ENCODE measurements around the gene CNN3.
"Not testable (repeated sequence)": the region's sequence is repeated elsewhere in the genome, so short reads cannot be mapped to it uniquely, and the experiment has no call there.

The CNN3 gene

DNA sequence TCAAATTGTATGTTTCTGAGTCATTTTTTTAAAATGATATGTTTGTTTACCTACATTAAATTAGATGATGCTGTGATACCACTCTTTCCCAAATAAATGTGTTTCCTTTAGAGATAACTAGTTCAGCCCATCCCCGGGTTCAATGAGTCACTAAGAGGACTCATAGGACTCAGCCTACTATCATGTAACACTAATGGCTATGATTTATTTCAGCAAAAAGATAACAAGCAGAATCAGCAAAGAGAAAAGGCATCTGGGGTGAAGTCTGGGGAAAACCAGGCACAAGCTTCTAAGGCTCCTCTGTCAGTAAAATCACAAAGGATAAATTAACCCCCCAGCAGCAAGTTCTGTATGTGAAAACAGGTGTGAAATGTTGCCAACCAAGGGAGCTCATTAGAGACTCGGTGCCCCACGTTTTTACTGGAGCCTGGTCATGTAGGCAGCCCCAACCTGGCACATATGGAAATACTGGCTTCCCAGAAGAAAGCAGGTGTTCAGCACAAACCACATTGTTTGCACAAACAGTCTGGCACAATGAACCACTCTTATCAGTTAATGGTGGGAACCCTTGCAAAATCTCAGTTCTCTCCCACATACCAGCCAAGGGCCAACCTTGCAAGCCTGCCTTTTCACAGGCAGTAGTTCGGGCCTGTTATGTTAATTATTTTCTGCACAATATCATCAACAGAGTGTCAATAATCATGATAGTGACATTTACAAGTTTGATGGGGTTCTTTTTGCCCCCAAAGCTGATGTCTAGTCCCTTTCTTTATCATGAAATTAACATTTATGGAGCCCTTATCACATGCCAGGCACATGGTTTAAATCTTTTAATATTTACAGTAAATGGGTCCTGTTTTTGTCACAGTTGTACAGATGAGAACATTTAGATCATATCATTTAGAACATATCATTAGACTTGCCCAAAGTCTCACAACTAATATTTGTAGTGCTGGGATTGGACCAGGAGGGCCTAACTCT, 23.1 kb upstream of the CNN3 start:
- DNase-seq = peak; percentile 57

DNA sequence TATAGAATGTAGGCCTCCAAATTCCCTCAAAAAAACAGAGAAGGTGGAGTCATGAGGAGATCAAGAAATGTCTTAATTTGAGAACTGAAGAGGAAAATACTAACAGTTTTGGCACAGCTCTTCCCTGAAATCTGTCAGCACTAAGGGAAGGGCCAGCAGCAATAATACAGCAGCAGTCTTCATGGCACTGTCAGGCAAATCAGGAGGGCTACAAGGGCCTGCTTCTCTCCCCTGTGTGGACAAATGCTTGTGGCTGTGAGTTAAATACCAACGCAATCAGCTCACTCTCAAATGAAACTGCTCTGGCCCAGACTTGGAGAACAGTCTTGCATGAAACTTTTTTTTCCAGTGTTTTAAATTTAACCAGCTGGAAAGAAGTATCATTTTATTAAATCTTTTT, 20.5 kb upstream of the CNN3 start:
- no peak for DNase-seq

GRCh38 chr1:94946886-94947285, 20.0 kb upstream of the CNN3 start:
- DNase-seq = no peak

GRCh38 chr1:94942171-94943128, 15.5 kb upstream of the CNN3 start:
- DNase-seq = no peak

- not testable (repeated sequence) for DNase-seq
These were observed 14.6 kb upstream of the CNN3 start for GRCh38 chr1:94941480-94941879.

GRCh38 chr1:94940738-94941137, 13.8 kb upstream of the CNN3 start:
- DNase-seq = no peak

- no peak for DNase-seq
These were observed 10.9 kb upstream of the CNN3 start for GRCh38 chr1:94937820-94938219.

- no peak for DNase-seq
These were observed 10.1 kb upstream of the CNN3 start for GRCh38 chr1:94936861-94937620.

- no peak for DNase-seq
These were observed 8.6 kb upstream of the CNN3 start for GRCh38 chr1:94935476-94935875.

- no peak for DNase-seq
These were observed 8.1 kb upstream of the CNN3 start for GRCh38 chr1:94935034-94935433.

DNA sequence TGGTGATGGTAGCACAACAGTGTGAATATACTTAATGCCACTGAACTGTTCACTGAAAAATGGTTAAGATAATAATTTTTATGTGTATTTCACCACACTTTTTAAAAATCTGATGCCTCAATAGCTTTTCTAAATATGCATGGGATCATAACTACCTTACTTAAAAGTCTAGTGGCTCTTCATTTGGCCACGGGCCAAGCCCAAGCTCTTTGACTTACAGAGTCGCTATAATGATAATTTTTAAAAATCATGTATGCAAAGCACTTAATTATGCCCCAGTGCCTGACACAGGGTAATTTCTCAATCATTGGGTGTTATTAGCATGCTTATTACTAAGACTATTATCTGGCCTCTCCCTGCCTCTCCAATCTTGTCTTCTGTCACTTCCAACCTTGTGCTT, 7.6 kb upstream of the CNN3 start:
- no peak for DNase-seq

GRCh38 chr1:94931254-94931841, 4.4 kb upstream of the CNN3 start:
- no peak for DNase-seq

DNA sequence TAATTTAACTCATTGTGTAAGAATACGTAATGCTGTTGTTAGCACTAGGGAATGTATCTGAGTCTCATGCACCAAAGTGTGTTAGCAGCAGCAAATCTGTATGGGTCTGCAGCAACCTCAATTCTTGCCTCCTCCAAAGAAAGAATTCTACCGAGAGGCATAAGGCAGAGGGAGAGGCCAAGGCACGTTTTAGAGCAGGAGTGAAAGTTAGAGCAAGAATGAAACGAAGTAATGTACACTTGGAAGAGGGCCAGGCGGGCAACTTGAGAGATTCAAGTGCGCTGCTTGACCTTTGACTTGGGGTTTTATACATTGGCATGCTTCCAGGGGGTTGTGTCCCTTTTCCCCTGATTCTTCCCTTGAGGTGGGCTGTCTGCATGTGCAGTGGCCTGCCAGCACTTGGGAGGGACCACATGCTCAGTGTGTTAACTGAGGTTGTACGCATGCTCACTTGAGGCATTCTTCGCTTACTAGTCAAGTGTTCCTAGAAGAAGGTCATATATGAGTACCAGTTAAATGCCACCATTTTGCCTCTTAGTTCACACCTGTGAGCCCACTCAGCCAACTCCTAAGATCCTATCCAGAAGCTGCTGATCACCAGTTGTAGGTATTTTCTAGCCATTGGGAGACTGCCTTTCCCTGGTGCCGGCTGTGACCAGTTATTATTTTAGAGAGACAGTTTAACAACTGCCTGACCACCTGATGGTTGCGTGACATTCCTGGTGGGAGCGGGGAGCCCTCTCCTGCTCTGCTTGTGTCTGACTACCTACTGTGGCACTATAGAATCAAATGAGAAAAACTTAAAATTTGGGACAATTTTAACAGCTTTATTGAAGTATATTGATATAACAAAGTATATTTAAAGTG, 2.7 kb upstream of the CNN3 start:
- DNase-seq = no peak

- no peak for DNase-seq
These were observed 1.5 kb upstream of the CNN3 start for GRCh38 chr1:94928293-94928939.

DNA sequence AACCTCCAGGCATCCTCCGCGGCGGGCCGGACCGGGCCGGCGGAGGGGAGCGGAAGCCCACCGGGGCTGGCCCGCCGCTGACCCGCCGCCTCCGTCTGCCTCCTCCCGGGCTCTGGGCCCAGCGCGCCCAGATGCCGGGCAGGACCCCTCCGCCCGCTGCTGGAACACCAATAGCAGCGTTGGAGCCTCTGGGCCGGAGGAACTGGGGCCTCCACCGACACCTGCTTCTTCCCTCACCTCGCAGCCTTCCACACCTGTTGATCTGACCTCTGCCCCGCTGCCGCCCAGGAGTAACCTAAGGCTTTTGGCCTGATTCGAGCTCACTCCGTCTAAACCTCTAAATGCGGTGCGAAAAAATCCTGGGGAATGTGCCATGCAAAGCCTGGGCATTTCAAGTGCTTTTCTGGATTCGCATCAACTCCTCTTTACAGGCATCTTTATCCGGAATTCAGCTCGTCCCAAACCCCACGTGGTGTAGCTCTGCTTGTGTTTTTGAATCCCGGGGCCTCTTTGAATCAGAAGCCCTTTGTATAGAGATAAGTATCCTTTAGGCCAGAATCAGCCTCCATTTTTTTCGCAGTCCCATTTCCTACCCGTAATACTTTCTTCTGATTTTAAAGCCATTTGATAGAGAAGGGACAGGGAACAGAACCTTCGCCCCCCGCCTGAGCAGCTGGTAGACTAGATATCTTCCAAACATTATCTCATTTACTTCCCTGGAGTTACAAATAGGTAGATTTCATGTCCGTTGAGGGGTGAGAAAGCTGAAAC, 680 bp upstream of the CNN3 start:
- no peak for DNase-seq

DNA sequence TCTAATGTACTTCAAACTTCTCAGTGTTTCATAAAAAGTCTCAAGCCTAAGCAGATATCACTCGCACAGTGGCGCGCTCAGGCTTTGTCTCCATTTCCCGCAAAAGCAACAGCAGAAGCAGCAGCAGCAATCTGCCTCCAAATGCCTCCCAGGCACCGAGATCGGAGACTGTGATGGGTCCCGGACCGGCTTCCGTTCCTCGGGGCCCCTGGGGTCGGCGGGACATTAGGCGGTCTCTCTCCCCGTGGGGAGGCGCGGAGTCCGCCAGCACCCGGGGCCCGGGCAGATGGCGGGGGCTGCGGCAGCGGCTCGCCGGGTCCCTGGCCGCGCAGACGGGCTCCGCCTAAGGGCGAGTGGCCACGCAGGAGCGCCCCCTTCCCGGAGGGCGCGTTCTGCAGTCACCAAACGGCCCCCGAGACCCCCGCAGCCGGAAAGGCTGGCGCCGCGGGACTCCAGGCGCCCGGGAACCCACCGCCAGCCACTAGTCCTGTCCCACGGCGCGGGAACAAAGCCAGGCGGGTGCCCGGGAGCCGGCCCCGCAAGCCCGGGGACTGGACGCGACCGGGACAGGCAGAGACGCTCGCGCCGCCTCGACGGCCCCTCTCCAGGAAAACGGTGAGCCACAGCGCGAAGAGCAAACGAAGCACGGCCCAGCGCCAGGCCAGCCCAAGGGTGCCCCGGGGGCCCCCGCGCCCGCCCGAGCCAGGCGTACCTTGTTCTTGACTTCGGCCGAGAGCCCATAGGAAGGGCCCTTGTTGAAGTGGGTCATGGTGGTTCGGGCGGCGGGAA, 590 bp downstream of the CNN3 start:
- no peak for DNase-seq

DNA sequence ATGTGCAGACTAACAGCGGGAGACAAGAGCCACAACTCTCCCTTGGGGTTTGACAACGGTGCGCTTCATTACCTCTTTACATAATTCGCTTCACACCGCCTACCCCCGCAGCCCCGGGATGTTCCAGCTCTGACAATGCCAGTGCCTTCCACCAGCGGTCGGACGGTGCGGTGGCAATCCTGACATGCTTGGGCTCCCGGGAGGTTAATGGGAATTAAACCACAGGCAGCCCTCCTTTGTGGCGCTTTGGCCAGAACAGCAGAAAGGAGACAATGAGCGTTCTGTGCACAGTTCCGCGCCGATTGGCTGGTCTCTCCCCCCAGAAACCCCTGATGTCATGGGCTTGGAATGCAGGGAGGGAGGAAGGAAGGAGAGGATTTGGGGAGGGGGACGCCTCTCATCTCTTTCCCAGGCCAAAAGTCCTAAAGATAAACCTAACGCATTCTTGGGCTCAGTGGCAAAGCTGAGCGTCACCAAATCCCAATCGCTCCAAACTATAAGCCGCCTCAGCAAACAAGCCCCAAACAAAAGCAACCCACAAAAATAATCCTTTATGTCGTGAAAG, 1.3 kb downstream of the CNN3 start:
- no peak for DNase-seq

- DNase-seq = no peak
These were observed 1.9 kb downstream of the CNN3 start for GRCh38 chr1:94925004-94925403.
